Testis (tissue), 3 donors: ENCODE data around the gene BID. TPM values are rescaled to one million over a fixed set of nuclear protein-coding genes. Genes with fewer than 3 reads are reported as not detected.

ENCODE experiments used
- DNase-seq: peaks from one replicate; pipeline ENCODE4 v3.0.0-alpha.2; 2019
- H3K27ac ChIP-seq, 2 donors: fragments of 200-600 bp; sonication (generic); one replicate each; pipeline ENCODE4 v1.5.1; 2019
- H3K27me3 ChIP-seq: fragments of 200-600 bp; sonication (generic); one replicate; pipeline ENCODE4 v1.5.1; 2019
- H3K36me3 ChIP-seq: fragments of 200-600 bp; sonication (generic); one replicate; pipeline ENCODE4 v1.5.1; 2017; ENCODE audit warnings: low read depth; ENCODE audit errors: missing control alignments
- H3K4me1 ChIP-seq: fragments of 200-600 bp; sonication (generic); one replicate; pipeline ENCODE4 v1.5.1; 2019
- H3K4me3 ChIP-seq, 2 donors: fragments of 200-600 bp; sonication (generic); one replicate each; pipeline ENCODE4 v1.5.1; 2017 to 2019
- H3K9me3 ChIP-seq: fragments of 200-600 bp; sonication (generic); one replicate; pipeline ENCODE4 v1.5.1; 2017
- CTCF ChIP-seq, 3 experiments: fragments of 450-650 bp in 2 of 3; fragments of 200-600 bp in 1 of 3; sonication (generic) in 1 of 3; IDR thresholded peaks; one replicate each; pipeline ENCODE4 v1.5.1; 2016 to 2019; ENCODE audit warnings: antibody characterized with exemption in 3 of 3, mild to moderate bottlenecking in 2 of 3, moderate library complexity in 1 of 3
- POLR2A ChIP-seq: fragments of 450-650 bp; IDR thresholded peaks from one replicate; pipeline ENCODE4 v1.6.1; 2017; ENCODE audit warnings: antibody characterized with exemption, mild to moderate bottlenecking, moderate library complexity
- WGBS, 2 donors: methylation state at CpG; one replicate each; pipeline ENCODE4 v1.1.5; 2018; 5-methylcytosine and 5-hydroxymethylcytosine counted together
- intact Hi-C: fragments of 100-400 bp; cut with DNase I; formaldehyde crosslinking; loops from one replicate; pipeline ENCODE4 v1.15.1; 2023; ENCODE audit warnings: low total_unique reads
- polyA plus RNA-seq: library from polyadenylated mRNA; stranded (reverse); fragments of 350-450 nt; fragmentation: Illumina TruSeq; extraction: RNeasy Lipid Tissue Mini Kit (QIAGEN cat#74804); gene quantifications from one replicate; pipeline ENCODE4 v1.2.3, GENCODE V29; 2014; ENCODE audit warnings: low read depth, low replicate concordance; ENCODE audit not compliant: insufficient read depth
- total RNA-seq, 2 donors: library from RNA; depleted of rRNA; stranded (reverse); fragments of >200 nt; gene quantifications; one replicate each; pipeline ENCODE4 v1.2.3, GENCODE V29; 2016

BID gene
- total and polyA plus RNA-seq, 3 donors from 2014 or later = 6.9 to 8.4 (median 8.3) TPM

GRCh38 chr22:17794726-17795542 lies 20.7 kb upstream of the BID start:
- intact Hi-C loops = no loop called here

GRCh38 chr22:17792854-17793434 lies 18.7 kb upstream of the BID start:
- Histone ChIP-seq H3K4me1 (no peaks in the 10 kb centered on the region), H3K36me3 (no peaks in the 10 kb centered on the region), H3K4me3 (no peak overlapping the region), H3K27ac (no peak overlapping the region), H3K9me3 (no peaks in the 10 kb centered on the region), H3K27me3 (no peaks in the 10 kb centered on the region)
- intact Hi-C loops = no loop called here
- no peak for DNase-seq
- 87 to 90% methylated on average over 28 to 29 of the region's 29 CpGs for WGBS, 2 donors
- no peak for TF ChIP-seq CTCF (IDR thresholded peaks at IDR 0.05)
- no peak for TF ChIP-seq POLR2A

More at GRCh38 chr22:17794726-17795542, 20.7 kb upstream of the BID start:
- DNase-seq = no peak
- 91% methylated on average over 25 of the region's 25 CpGs for WGBS, 2 donors
- Histone ChIP-seq H3K27ac (no peak overlapping the region), H3K4me1 (no peaks in the 10 kb centered on the region), H3K27me3 (no peaks in the 10 kb centered on the region), H3K4me3 (no peak overlapping the region), H3K9me3 (no peaks in the 10 kb centered on the region), H3K36me3 (no peaks in the 10 kb centered on the region)
- TF ChIP-seq CTCF (IDR thresholded peaks at IDR 0.05) (no peak), POLR2A (no peak)

- DNase-seq = no peak
- 85 to 87% methylated on average over 4 to 5 of the region's 5 CpGs for WGBS, 2 donors
- intact Hi-C loops = no loop called here
These were observed 18.0 kb upstream of the BID start for GRCh38 chr22:17792299-17792698.

GRCh38 chr22:17791196-17791595 lies 16.9 kb upstream of the BID start:
- DNase-seq = no peak
- no peak overlapping the region for H3K4me3 ChIP-seq
- 94% methylated on average over 11 to 21 of the region's 21 CpGs for WGBS, 2 donors
- no peaks in the 10 kb centered on the region for H3K36me3 ChIP-seq
- intact Hi-C loops = no loop called here
- no peaks in the 10 kb centered on the region for H3K9me3 ChIP-seq
- H3K27ac ChIP-seq = no peak overlapping the region
- H3K4me1 ChIP-seq = no peaks in the 10 kb centered on the region
- no peaks in the 10 kb centered on the region for H3K27me3 ChIP-seq
- no peak for TF ChIP-seq CTCF (IDR thresholded peaks at IDR 0.05)
- no peak for TF ChIP-seq POLR2A

More at GRCh38 chr22:17792299-17792698, 18.0 kb upstream of the BID start:
- Histone ChIP-seq H3K27ac (no peak overlapping the region), H3K36me3 (no peaks in the 10 kb centered on the region), H3K9me3 (no peaks in the 10 kb centered on the region), H3K27me3 (no peaks in the 10 kb centered on the region), H3K4me3 (no peak overlapping the region), H3K4me1 (no peaks in the 10 kb centered on the region)
- TF ChIP-seq CTCF (IDR thresholded peaks at IDR 0.05) = no peak
- TF ChIP-seq POLR2A = no peak
